HAP-1 (cell line): ENCODE measurements around the gene SNAP47.

Experiments
- DNase-seq, 2 experiments: peaks; one replicate each; pipeline ENCODE4 v3.0.0-alpha.2; 2016 to 2020; ENCODE audit warnings: low spot score in 2 of 2
- H3K27me3 ChIP-seq: fragments of 250-450 bp; sonication (Bioruptor Pico); 2 replicates; pipeline ENCODE4 v1.5.1; 2020; ENCODE audit warnings: low read depth, mild to moderate bottlenecking, moderate library complexity
- H3K36me3 ChIP-seq: fragments of 250-450 bp; sonication (Bioruptor Pico); replicated peaks from 2 replicates; pipeline ENCODE4 v1.5.1; 2020; ENCODE audit warnings: mild to moderate bottlenecking
- H3K4me1 ChIP-seq: fragments of 250-450 bp; sonication (Bioruptor Pico); 2 replicates; pipeline ENCODE4 v1.5.1; 2020; ENCODE audit warnings: mild to moderate bottlenecking
- H3K4me3 ChIP-seq: fragments of 250-450 bp; sonication (Bioruptor Pico); 2 replicates; pipeline ENCODE4 v1.5.1; 2020; ENCODE audit warnings: mild to moderate bottlenecking, moderate library complexity
- H3K9me3 ChIP-seq: fragments of 250-450 bp; sonication (Bioruptor Pico); 2 replicates; pipeline ENCODE4 v1.5.1; 2020; ENCODE audit warnings: mild to moderate bottlenecking, moderate library complexity
- in situ Hi-C: fragments of 300-500 bp; cut with MboI; formaldehyde crosslinking; loops from 3 replicates; pipeline ENCODE4 v1.14.3; 2020; ENCODE audit warnings: low sequenced_read_pairs, inconsistent platforms, mixed read lengths

Gene SNAP47

DNA sequence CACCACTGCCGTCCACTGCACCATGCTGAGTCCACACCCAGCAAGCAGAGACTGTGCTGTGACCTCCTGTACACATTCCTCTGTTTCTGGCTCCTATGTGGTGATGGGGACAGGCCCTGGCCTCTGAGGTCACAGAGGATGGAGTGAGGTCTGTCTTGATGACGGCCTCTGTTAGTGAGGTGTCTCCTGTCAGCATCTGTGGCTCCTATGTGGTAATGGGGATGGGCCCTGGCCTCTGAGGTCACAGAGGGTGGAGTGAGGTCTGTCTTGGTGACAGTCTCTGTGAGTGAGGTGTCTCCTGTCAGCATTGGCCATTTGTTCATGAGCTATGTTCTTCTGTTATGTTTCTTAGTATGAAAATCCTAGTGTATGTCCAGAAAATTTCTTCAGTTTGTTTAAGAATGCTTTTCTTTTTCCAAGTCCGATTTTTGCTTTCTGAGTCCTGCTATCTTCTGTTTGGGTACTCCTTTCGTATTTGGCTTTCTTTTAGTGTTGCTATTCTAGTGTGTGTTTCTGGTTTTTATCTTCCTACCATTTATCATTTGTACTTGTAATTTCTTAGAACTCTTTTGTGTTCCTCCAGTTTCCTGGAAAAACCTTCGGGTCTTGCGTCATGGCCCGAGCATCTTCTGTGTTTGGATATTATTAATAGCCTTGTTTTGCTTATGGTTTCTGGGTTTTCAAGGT lies 13.4 kb downstream of the SNAP47 start:
- in situ Hi-C loops = no loop called here

DNA sequence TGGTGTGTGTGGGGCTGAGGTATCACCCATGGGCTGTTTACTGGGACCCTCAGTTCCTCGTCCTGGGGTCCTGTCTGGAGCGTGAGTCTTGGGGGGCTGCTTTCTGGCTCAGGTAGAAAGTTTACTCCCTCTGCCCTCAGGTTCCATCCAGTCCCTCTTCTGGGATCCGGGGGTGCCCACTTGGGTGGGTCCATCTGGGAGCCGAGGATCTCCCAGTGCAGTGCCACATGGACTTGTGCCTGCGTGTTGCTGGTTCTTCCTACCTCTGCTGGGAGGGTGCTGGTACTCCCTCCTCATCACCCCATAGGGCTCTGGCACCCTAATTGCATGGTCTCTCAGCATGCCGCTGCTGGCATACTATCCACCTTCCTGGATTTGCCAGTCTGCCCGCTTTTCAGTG lies 14.0 kb downstream of the SNAP47 start:
- in situ Hi-C loops = no loop called here
- Histone ChIP-seq H3K4me1 (no peaks in the 10 kb centered on the region), H3K36me3 (peaks cover 4% of the 10 kb centered on the region), H3K27me3 (no peaks in the 10 kb centered on the region), H3K4me3 (no peak overlapping the region), H3K9me3 (no peaks in the 10 kb centered on the region)
- no peak for DNase-seq

More for the DNA sequence above, 13.4 kb downstream of the SNAP47 start:
- Histone ChIP-seq H3K9me3 (no peaks in the 10 kb centered on the region), H3K4me1 (no peaks in the 10 kb centered on the region), H3K27me3 (no peaks in the 10 kb centered on the region), H3K4me3 (no peak overlapping the region), H3K36me3 (peaks cover 4% of the 10 kb centered on the region)
- no peak for DNase-seq

DNA sequence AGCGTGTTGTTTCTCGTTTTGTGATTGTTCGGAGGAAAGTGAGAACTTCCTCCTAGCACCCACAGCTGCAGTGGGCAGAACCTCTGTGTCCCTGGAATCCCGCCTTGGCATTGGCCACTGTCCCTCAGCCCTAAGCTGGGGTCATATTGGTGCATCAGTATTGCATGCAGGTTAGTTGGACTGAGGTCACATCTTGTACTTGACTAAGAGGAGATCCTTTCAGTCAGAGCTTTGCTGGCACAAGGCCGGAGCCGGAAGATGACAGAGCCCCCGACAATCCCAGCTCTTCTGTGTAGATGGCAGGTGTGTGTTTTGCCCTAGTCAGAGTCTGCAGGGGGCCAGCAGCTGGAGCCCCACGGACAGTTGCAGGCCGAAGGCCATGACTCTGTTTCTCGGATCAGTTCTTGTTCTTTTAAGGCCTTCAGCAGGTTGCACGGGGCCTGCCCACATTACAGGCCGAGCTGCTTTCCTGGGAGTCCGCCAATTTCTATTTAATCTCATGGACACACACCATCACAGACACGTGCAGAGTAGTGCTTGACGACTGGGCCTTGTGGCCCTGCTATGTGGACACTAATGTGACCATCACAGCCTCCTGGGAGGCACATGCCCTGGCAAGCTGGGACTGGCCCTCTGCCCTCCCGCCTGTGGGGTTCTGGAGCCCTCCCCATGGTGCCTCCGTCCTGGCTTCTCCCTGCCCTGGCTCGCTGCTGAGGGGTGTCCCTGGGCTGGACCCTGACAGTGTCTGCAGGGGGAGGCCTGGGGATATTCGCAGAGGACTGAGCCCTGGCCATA lies 14.9 kb downstream of the SNAP47 start:
- Histone ChIP-seq H3K4me1 (no peaks in the 10 kb centered on the region), H3K27me3 (no peaks in the 10 kb centered on the region), H3K36me3 (peaks cover 4% of the 10 kb centered on the region), H3K9me3 (no peaks in the 10 kb centered on the region), H3K4me3 (no peak overlapping the region)
- no peak for DNase-seq
- in situ Hi-C loops = no loop called here

DNA sequence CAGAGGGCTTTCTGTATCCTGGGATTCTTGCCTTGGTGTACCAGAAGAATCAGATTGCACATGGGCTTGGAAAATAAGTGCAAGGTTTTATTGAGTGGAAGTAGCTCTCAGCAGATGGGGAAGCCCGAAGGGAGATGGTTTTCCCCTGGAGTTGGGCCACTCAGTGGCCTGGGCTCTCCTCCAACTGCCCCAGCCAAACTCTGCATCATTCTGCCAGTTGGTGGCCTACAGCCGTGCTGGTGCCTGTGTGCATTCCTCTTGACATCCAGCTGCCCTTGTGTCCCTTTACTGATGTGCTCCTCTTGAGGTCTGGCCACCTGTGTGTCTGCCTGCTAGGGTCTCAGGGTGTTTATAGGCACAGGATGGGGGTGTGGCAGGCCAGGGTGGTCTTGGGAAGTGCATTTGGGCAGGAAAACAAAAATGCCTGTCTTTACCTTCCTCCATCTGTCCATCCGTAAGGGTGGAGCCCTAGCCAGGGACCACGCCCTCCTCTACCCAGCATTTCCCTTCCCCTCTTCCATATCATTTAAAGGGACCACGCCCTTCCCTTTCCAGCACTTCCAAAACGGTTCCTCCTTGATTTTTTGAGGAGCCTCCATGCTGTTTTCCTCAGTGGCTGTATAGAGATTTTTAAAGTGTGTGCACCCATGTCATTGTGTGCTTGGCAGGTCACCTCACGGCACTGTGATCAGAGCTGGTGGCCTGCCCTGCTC lies 18.9 kb downstream of the SNAP47 start:
- in situ Hi-C loops = no loop called here
- DNase-seq = no peak
- H3K9me3 ChIP-seq = no peaks in the 10 kb centered on the region
- no peaks in the 10 kb centered on the region for H3K27me3 ChIP-seq
- H3K36me3 ChIP-seq = peaks cover 8% of the 10 kb centered on the region
- H3K4me3 ChIP-seq = no peak overlapping the region
- H3K4me1 ChIP-seq = no peaks in the 10 kb centered on the region

DNA sequence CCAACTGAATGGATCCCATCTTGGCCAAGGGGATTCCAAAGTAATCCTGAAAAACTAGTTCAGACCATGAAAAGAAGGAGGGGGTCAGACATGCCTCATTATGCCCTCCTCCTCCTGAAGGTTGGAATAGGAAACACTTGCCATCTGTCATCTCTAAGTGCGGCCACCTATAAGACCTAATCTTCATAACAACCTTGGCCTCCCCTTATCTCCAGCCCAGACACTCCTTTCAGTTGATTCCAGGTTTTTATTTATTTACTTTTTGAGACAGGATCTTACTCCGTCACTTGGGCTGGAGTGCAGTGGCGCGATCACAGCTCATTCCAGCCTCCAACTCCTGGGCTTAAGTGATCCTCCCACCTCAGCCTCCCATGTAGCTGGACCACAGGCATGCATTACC lies 19.7 kb downstream of the SNAP47 start:
- no peaks in the 10 kb centered on the region for H3K27me3 ChIP-seq
- no peak overlapping the region for H3K4me3 ChIP-seq
- H3K9me3 ChIP-seq = no peaks in the 10 kb centered on the region
- in situ Hi-C loops = no loop called here
- peaks cover 15% of the 10 kb centered on the region for H3K36me3 ChIP-seq
- no peak for DNase-seq
- no peaks in the 10 kb centered on the region for H3K4me1 ChIP-seq

DNA sequence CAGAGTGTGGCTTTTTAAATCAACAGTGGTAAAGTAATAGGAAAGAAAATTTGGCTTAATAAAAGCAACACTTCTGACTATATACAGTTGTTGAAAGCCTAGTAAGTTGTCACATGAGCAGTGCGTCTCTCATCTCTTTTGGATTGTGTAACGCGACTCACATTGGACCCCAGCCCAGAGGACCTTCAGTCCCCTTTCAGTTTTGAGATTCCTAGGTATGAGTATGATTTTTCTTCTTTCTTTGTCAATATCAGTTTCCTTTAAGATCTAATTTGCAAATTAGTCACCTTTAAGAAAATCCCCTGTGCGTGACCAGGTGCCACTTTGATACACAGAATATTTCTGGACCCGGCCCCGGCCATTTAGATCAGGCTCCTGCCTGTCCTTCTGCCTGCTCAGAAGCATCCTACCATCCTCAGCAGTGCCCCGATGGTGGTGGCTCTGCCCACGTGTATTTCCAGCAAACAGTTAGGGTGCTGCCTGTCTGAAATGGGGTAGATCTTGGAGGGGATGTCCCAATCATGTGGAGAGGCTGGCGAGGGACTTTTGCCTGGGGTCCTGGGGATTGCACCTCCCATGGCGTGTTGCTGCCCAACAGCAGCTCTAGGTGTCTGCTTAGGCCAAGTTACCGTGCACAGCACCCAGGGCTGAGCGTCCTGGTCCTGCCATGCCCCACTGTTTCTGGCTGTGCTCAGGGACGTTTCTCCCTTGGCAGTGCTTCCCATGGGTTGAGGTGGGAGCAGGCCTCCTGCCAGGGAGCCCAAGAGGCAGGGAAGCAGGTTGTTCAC lies 21.1 kb downstream of the SNAP47 start:
- in situ Hi-C loops = no loop called here
- Histone ChIP-seq H3K9me3 (no peaks in the 10 kb centered on the region), H3K4me1 (no peaks in the 10 kb centered on the region), H3K36me3 (peaks cover 18% of the 10 kb centered on the region), H3K4me3 (no peak overlapping the region), H3K27me3 (no peaks in the 10 kb centered on the region)
- no peak for DNase-seq

DNA sequence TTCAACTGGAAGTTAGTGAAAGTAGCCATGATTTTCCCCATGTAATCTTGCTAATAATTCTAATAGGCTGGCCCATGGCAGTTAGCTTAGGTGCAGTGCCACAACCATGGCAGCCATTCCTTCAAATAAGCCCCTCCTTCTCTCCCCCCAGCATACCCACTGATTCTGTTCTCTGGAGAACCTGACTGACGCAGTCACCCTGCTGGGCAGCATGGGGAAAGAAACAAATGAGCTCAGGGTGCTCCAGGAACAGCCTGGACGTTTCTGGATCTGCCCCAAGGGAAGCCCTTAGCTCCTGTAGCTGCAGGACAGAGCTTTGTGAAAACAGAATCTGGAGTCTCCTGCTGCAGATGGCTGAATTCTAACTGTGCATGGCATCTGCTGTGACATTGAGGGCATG lies 22.5 kb downstream of the SNAP47 start:
- in situ Hi-C loops = no loop called here
- DNase-seq = no peak
- peaks cover 18% of the 10 kb centered on the region for H3K36me3 ChIP-seq

DNA sequence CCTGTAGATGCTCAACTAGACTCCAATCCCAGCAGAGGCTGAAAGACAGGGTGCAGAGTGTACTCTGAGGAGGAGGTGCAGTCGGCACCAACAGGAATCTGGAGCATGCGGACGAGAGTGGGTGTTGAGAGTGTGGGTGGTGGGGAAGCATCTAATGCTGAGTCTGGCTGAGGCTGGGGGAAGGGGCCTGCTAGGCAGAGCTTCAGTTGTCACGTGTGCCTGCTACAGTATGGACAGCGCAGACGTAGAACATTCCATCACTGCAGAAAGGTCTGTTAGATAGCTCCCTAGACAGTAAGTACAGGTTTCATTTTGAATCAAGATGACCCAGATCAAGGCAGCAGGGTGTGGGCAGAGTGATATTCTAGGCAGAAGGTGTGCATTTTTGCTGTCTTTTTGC lies 23.1 kb downstream of the SNAP47 start:
- no peak overlapping the region for H3K4me3 ChIP-seq
- H3K4me1 ChIP-seq = 0 out of 2 replicates have a peak, but pooled peaks cover 2% of the 10 kb centered on the region
- peaks cover 18% of the 10 kb centered on the region for H3K36me3 ChIP-seq
- in situ Hi-C loops = no loop called here
- H3K9me3 ChIP-seq = no peaks in the 10 kb centered on the region
- DNase-seq = no peak
- H3K27me3 ChIP-seq = no peaks in the 10 kb centered on the region

More for the DNA sequence above, 22.5 kb downstream of the SNAP47 start:
- Histone ChIP-seq H3K4me3 (no peak overlapping the region), H3K27me3 (no peaks in the 10 kb centered on the region), H3K4me1 (0 out of 2 replicates have a peak, but pooled peaks cover 2% of the 10 kb centered on the region), H3K9me3 (no peaks in the 10 kb centered on the region)

DNA sequence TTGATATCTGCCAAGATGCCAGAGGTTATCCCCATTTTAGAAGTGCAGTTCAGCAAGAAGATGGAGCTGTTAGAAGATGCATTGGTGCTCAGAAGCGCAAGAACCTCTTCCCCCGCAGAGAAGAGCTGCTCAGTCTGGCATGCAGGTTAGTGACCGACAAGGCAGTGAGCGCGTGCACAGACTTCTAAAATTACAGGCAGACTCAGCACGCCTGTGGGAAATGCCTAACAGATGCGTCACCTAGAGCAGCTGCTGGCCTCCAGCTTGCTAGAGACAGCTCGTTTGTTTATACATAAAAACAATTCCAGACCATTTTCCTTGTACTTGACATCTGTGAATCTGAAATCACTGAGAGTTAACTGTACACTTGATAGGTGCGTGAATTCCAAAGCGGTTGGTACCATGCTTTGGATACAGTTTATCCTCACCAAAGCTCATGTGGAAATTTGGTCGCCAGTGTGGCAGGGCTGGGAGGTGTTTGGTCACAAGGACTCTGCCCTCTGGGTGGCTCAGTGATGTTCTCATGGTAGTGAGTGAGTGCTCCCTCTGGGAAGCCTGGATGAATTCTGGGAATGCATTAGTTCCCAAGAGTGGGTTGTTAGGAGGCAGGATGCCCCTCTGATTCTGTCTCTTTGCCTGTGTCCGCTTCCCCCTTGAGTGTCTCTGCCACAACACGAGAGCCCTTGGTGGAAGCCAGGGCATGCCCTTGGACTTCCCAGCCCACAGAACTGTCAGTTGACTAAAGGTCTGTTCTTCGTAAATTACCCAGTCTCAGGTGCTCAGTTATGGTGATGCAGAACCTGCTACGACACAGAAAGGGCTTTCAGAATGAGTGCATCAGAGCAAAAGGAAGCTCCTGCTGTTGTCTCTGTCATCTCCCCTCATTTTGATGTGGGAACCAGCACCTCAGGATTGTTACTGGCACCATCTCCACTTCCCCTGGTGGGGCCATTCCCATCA lies 24.4 kb downstream of the SNAP47 start:
- in situ Hi-C loops = loop anchor here (5.0 kb wide), 1 partner anchor 178 kb away; no protein-coding TSS in a partner anchor
- Histone ChIP-seq H3K9me3 (no peaks in the 10 kb centered on the region), H3K4me1 (0 out of 2 replicates have a peak, but pooled peaks cover 2% of the 10 kb centered on the region), H3K36me3 (peaks cover 22% of the 10 kb centered on the region), H3K4me3 (no peak overlapping the region), H3K27me3 (no peaks in the 10 kb centered on the region)
- no peak for DNase-seq

DNA sequence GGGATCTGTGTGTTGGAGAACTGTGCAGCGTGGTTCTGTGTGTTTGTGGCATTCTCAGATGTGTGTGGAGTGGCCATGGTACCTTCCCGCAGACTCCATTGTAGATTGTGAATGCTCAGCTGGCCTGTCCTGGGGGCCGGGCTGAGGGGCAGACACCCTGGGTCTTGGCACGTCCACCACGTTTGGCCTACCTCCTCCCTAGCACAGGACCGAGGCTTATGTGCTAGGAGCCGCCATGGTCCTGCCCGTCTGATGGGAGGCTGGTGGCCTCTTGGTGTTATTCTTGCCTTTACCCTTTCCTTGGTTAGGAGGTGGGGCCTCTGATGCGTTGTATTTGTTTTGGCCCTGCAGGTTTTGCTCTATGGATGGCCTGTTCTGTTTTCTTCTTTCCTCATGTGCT lies 25.1 kb downstream of the SNAP47 start:
- no peaks in the 10 kb centered on the region for H3K9me3 ChIP-seq
- H3K4me3 ChIP-seq = no peak overlapping the region
- no peak for DNase-seq
- H3K36me3 ChIP-seq = peaks cover 22% of the 10 kb centered on the region
- in situ Hi-C loops = loop anchor here (5.0 kb wide), 1 partner anchor 177 kb away; no protein-coding TSS in a partner anchor
- 0 out of 2 replicates have a peak, but pooled peaks cover 2% of the 10 kb centered on the region for H3K4me1 ChIP-seq
- no peaks in the 10 kb centered on the region for H3K27me3 ChIP-seq

DNA sequence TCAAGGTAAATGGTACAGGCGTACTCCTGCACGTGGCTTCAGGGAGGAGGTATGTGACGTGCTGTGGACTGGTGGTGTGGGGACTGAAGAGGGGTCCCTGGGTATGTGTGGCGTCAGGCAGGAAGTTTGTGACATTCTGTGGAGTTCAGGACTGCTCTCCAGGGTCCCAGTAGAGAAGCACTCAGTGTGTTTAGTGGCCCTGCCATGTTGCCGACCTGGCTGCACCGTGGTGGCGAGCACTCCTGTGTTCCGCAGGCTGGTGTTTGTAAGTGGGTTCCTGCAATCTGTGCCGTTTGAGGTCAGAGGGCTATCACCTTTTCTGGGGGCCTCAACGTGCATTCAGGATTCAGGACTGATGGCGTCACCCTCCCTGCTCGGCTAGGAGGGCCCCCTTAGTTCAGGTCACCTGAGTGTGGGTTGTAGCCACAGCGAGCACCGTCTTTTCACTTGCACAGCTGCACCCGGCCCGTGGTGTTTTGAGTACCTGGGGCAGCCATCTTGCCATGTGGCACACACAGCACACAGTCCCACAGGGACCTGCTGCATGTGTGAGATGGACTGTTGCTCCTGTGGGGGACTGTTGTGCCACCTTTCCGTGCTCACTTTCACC lies 26.5 kb downstream of the SNAP47 start:
- DNase-seq = no peak
- Histone ChIP-seq H3K4me1 (0 out of 2 replicates have a peak, but pooled peaks cover 2% of the 10 kb centered on the region), H3K36me3 (peaks cover 21% of the 10 kb centered on the region), H3K4me3 (no peak overlapping the region), H3K9me3 (no peaks in the 10 kb centered on the region), H3K27me3 (no peaks in the 10 kb centered on the region)
- in situ Hi-C loops = loop anchor here (5.0 kb wide), 1 partner anchor 176 kb away; no protein-coding TSS in a partner anchor
